Skeletal muscle tissue (tissue), 4 donors: ENCODE results near the gene PAK5. TPM values are rescaled to one million over a fixed set of nuclear protein-coding genes. Genes with fewer than 3 reads are reported as not detected.

ENCODE experiments used
- H3K27ac ChIP-seq: one replicate; pipeline ENCODE4 v1.7.0; 2013; ENCODE audit warnings: mild to moderate bottlenecking, low read depth, low read length, inconsistent platforms
- H3K27me3 ChIP-seq, 3 donors: one replicate each; pipeline ENCODE4 v1.7.0; 2013; ENCODE audit warnings: low read length in 3 of 3; ENCODE audit not compliant: control insufficient read depth in 3 of 3, insufficient read depth in 3 of 3
- H3K36me3 ChIP-seq, 3 donors: one replicate each; pipeline ENCODE4 v1.7.0; 2013; ENCODE audit warnings: low read length in 3 of 3; ENCODE audit not compliant: control insufficient read depth in 3 of 3, insufficient read depth in 3 of 3
- H3K4me1 ChIP-seq, 3 donors: one replicate each; pipeline ENCODE4 v1.7.0; 2013; ENCODE audit warnings: low read length in 3 of 3, mild to moderate bottlenecking in 3 of 3; ENCODE audit not compliant: control insufficient read depth in 3 of 3, insufficient read depth in 3 of 3
- H3K4me3 ChIP-seq, 3 donors: one replicate each; pipeline ENCODE4 v1.7.0; 2013; ENCODE audit warnings: low read length in 3 of 3
- H3K9ac ChIP-seq, 3 donors: one replicate each; pipeline ENCODE4 v1.7.0; 2013; ENCODE audit warnings: low read length in 3 of 3, mild to moderate bottlenecking in 3 of 3, moderate library complexity in 2 of 3, low read depth in 1 of 3
- H3K9me3 ChIP-seq, 3 donors: one replicate each; pipeline ENCODE4 v1.7.0; 2013; ENCODE audit warnings: low read length in 3 of 3; ENCODE audit not compliant: control insufficient read depth in 3 of 3
- total RNA-seq: library from RNA; depleted of rRNA; stranded (reverse); fragments of >200 nt; gene quantifications from one replicate; pipeline ENCODE4 v1.2.3, GENCODE V29; 2014
- donor health status: Osteomylitis.

PAK5 gene
- total RNA-seq, 1 donor from 2014 or later = under 0.01 TPM

- Histone ChIP-seq H3K9ac (no peak overlapping the region), H3K9me3 (no peaks in the 10 kb centered on the region), H3K4me1 (no peaks in the 10 kb centered on the region), H3K36me3 (no peaks in the 10 kb centered on the region), H3K4me3 (no peak overlapping the region), H3K27me3 (peaks cover 0 to 5% (median 3%) of the 10 kb centered on the region in 3 donors), H3K27ac (no peak overlapping the region)
Observed at GRCh38 chr20:9595763-9596162, 243.1 kb downstream of the PAK5 start.

GRCh38 chr20:9594284-9594875 is 244.5 kb downstream of the PAK5 start:
- H3K27ac ChIP-seq = no peak overlapping the region
- no peak overlapping the region for H3K9ac ChIP-seq
- H3K9me3 ChIP-seq = no peaks in the 10 kb centered on the region
- H3K4me1 ChIP-seq = no peaks in the 10 kb centered on the region
- no peak overlapping the region for H3K4me3 ChIP-seq
- peaks cover 0 to 5% (median 0%) of the 10 kb centered on the region in 3 donors for H3K27me3 ChIP-seq
- H3K36me3 ChIP-seq = no peaks in the 10 kb centered on the region

- Histone ChIP-seq H3K27ac (no peak overlapping the region), H3K36me3 (no peaks in the 10 kb centered on the region), H3K9ac (no peak overlapping the region), H3K9me3 (no peaks in the 10 kb centered on the region), H3K4me3 (no peak overlapping the region), H3K4me1 (no peaks in the 10 kb centered on the region), H3K27me3 (peaks cover 0 to 5% (median 0%) of the 10 kb centered on the region in 3 donors)
Observed at GRCh38 chr20:9592419-9592818, 246.5 kb downstream of the PAK5 start.

- H3K27me3 ChIP-seq = peaks cover 0 to 5% (median 0%) of the 10 kb centered on the region in 3 donors
- H3K9me3 ChIP-seq = no peaks in the 10 kb centered on the region
- H3K27ac ChIP-seq = no peak overlapping the region
- H3K36me3 ChIP-seq = no peaks in the 10 kb centered on the region
- no peaks in the 10 kb centered on the region for H3K4me1 ChIP-seq
- H3K9ac ChIP-seq = no peak overlapping the region
- no peak overlapping the region for H3K4me3 ChIP-seq
Observed at GRCh38 chr20:9591080-9591479, 247.8 kb downstream of the PAK5 start.

- H3K4me1 ChIP-seq = no peaks in the 10 kb centered on the region
- H3K27ac ChIP-seq = no peak overlapping the region
- H3K27me3 ChIP-seq = peaks cover 0 to 5% (median 0%) of the 10 kb centered on the region in 3 donors
- no peak overlapping the region for H3K9ac ChIP-seq
- no peak overlapping the region for H3K4me3 ChIP-seq
- H3K36me3 ChIP-seq = no peaks in the 10 kb centered on the region
- no peaks in the 10 kb centered on the region for H3K9me3 ChIP-seq
Observed at GRCh38 chr20:9590189-9590588, 248.7 kb downstream of the PAK5 start.

GRCh38 chr20:9588706-9589105 is 250.2 kb downstream of the PAK5 start:
- Histone ChIP-seq H3K9ac (no peak overlapping the region), H3K36me3 (no peaks in the 10 kb centered on the region), H3K4me3 (no peak overlapping the region), H3K27ac (no peak overlapping the region), H3K4me1 (no peaks in the 10 kb centered on the region), H3K27me3 (peaks cover 0 to 5% (median 0%) of the 10 kb centered on the region in 3 donors), H3K9me3 (no peaks in the 10 kb centered on the region)

- Histone ChIP-seq H3K9me3 (no peaks in the 10 kb centered on the region), H3K36me3 (no peaks in the 10 kb centered on the region), H3K4me3 (no peak overlapping the region), H3K4me1 (no peaks in the 10 kb centered on the region), H3K27me3 (no peaks in the 10 kb centered on the region), H3K27ac (no peak overlapping the region), H3K9ac (no peak overlapping the region)
Observed at GRCh38 chr20:9583151-9583550, 255.7 kb downstream of the PAK5 start.

- no peak overlapping the region for H3K9ac ChIP-seq
- H3K4me3 ChIP-seq = no peak overlapping the region
- H3K27me3 ChIP-seq = no peaks in the 10 kb centered on the region
- no peaks in the 10 kb centered on the region for H3K36me3 ChIP-seq
- H3K9me3 ChIP-seq = no peaks in the 10 kb centered on the region
- no peaks in the 10 kb centered on the region for H3K4me1 ChIP-seq
- no peak overlapping the region for H3K27ac ChIP-seq
Observed at GRCh38 chr20:9582137-9582536, 256.7 kb downstream of the PAK5 start.

GRCh38 chr20:9581509-9581908 is 257.4 kb downstream of the PAK5 start:
- Histone ChIP-seq H3K27me3 (no peaks in the 10 kb centered on the region), H3K4me1 (no peaks in the 10 kb centered on the region), H3K36me3 (no peaks in the 10 kb centered on the region), H3K4me3 (no peak overlapping the region), H3K9ac (no peak overlapping the region), H3K9me3 (no peaks in the 10 kb centered on the region), H3K27ac (no peak overlapping the region)

GRCh38 chr20:9578594-9578993 is 260.3 kb downstream of the PAK5 start:
- Histone ChIP-seq H3K27me3 (no peaks in the 10 kb centered on the region), H3K9ac (no peak overlapping the region), H3K27ac (no peak overlapping the region), H3K9me3 (no peaks in the 10 kb centered on the region), H3K4me1 (no peaks in the 10 kb centered on the region), H3K4me3 (no peak overlapping the region), H3K36me3 (no peaks in the 10 kb centered on the region)
